GM21737 (cell line): Measurements from ENCODE around the gene HSPA4.
"Not testable (repeated sequence)": the region's sequence is repeated elsewhere in the genome, so short reads cannot be mapped to it uniquely, and the experiment has no call there.

ENCODE experiments used
- ATAC-seq: cut with Tn5 transposase; IDR thresholded peaks from one replicate; pipeline ENCODE4 v1.9.1; 2021; ENCODE audit warnings: mild to moderate bottlenecking, moderate library complexity; ENCODE audit not compliant: unreplicated experiment

HSPA4 gene

GRCh38 chr5:133121611-133122150 is 69.9 kb downstream of the HSPA4 start:
- no peak for ATAC-seq

- no peak for ATAC-seq
These were observed 70.9 kb downstream of the HSPA4 start for GRCh38 chr5:133122711-133123110.

- no peak for ATAC-seq
These were observed 71.5 kb downstream of the HSPA4 start for GRCh38 chr5:133123297-133123696.

GRCh38 chr5:133124891-133125290 is 73.1 kb downstream of the HSPA4 start:
- no peak for ATAC-seq

- ATAC-seq, result no peak
These were observed 76.3 kb downstream of the HSPA4 start for GRCh38 chr5:133128066-133128465.

GRCh38 chr5:133129289-133129688 is 77.5 kb downstream of the HSPA4 start:
- no peak for ATAC-seq

GRCh38 chr5:133129950-133130349 is 78.1 kb downstream of the HSPA4 start:
- ATAC-seq, result no peak

- no peak for ATAC-seq
These were observed 78.7 kb downstream of the HSPA4 start for GRCh38 chr5:133130387-133131118.

GRCh38 chr5:133132717-133133116 is 80.9 kb downstream of the HSPA4 start:
- ATAC-seq, result no peak

- ATAC-seq, result not testable (repeated sequence)
These were observed 81.4 kb downstream of the HSPA4 start for GRCh38 chr5:133133241-133133640.

GRCh38 chr5:133136890-133137289 is 85.1 kb downstream of the HSPA4 start:
- ATAC-seq, result not testable (repeated sequence)

GRCh38 chr5:133140311-133140710 is 88.5 kb downstream of the HSPA4 start:
- no peak for ATAC-seq

GRCh38 chr5:133141746-133142145 is 89.9 kb downstream of the HSPA4 start:
- ATAC-seq, result no peak

GRCh38 chr5:133142782-133143181 is 91.0 kb downstream of the HSPA4 start:
- ATAC-seq, result no peak

GRCh38 chr5:133144245-133144981 is 92.6 kb downstream of the HSPA4 start:
- no peak for ATAC-seq

- no peak for ATAC-seq
These were observed 93.8 kb downstream of the HSPA4 start for GRCh38 chr5:133145436-133146170.

- no peak for ATAC-seq
These were observed 95.6 kb downstream of the HSPA4 start for GRCh38 chr5:133147411-133147810.

GRCh38 chr5:133147815-133148567 is 96.2 kb downstream of the HSPA4 start:
- ATAC-seq, result no peak

- no peak for ATAC-seq
These were observed 97.5 kb downstream of the HSPA4 start for GRCh38 chr5:133149345-133149744.

GRCh38 chr5:133150909-133151544 is 99.2 kb downstream of the HSPA4 start:
- ATAC-seq, result no peak
